Right lobe of liver (tissue), 6 donors: ENCODE data around the gene RMC1. TPM values are rescaled to one million over a fixed set of nuclear protein-coding genes. Genes with fewer than 3 reads are reported as not detected.

Experiments used
- ATAC-seq, 4 donors: fragments of 200-7000 bp; cut with Tn5 transposase; one replicate each; pipeline ENCODE4 v1.9.1; 2020; ENCODE audit warnings: mild to moderate bottlenecking in 4 of 4, moderate library complexity in 4 of 4
- DNase-seq, 3 donors: peaks; one replicate each; pipeline ENCODE4 v3.0.0-alpha.2; 2020
- H3K27ac ChIP-seq, 3 donors: fragments of 200-600 bp; one replicate each; pipeline ENCODE4 v1.8.0; 2022
- H3K27me3 ChIP-seq, 2 donors: fragments of 200-600 bp; one replicate each; pipeline ENCODE4 v1.8.0; 2022
- H3K36me3 ChIP-seq, 4 donors: fragments of 200-600 bp; sonication (generic) in 1 of 4; one replicate each; pipeline versions ENCODE4 v1.5.1 to v1.8.0; 2017 to 2022; ENCODE audit warnings: control low read depth in 1 of 4
- H3K4me1 ChIP-seq, 4 donors: fragments of 200-600 bp; sonication (generic) in 1 of 4; one replicate each; pipeline versions ENCODE4 v1.5.1 to v1.8.0; 2017 to 2022; ENCODE audit warnings: control low read depth in 1 of 4
- H3K4me3 ChIP-seq, 3 donors: fragments of 200-600 bp; one replicate each; pipeline ENCODE4 v1.8.0; 2022
- H3K9me3 ChIP-seq, 4 donors: fragments of 200-600 bp; sonication (generic) in 1 of 4; one replicate each; pipeline versions ENCODE4 v1.5.1 to v1.8.0; 2017 to 2022; ENCODE audit warnings: control low read depth in 1 of 4
- POLR2A ChIP-seq: fragments of 450-650 bp; IDR thresholded peaks from one replicate; pipeline ENCODE4 v1.6.1; 2017; ENCODE audit warnings: antibody characterized with exemption, mild to moderate bottlenecking
- WGBS: methylation state at CpG from one replicate; pipeline ENCODE4 v1.1.6; 2018; ENCODE audit warnings: low coverage, low lambda C conversion rate; ENCODE audit not compliant: insufficient coverage; ENCODE audit errors: missing lambda C conversion rate; 5-methylcytosine and 5-hydroxymethylcytosine counted together
- intact Hi-C, 2 donors: fragments of 100-400 bp; cut with DNase I; formaldehyde crosslinking; loops; one replicate each; pipeline versions ENCODE4 v1.11.2 to v1.14.1; 2022
- total RNA-seq, 6 experiments: library from RNA; depleted of rRNA in 2 of 6; stranded (reverse); fragments of >200 nt in 2 of 6; fragmentation: NEBNext Ultra II Directional in 3 of 6; extraction: Animal tissue kit (Norgen Biotek cat#: 25700) in 3 of 6; gene quantifications; one replicate each; pipeline versions ENCODE4 v1.1.0 to v1.2.4, GENCODE V29; 2016 to 2023
- TF ChIP-seq, protein P1 (sequence below), 4 donors: fragments of 200-600 bp in 3 of 4; fragments of 450-650 bp in 1 of 4; IDR thresholded peaks; one replicate each; pipeline versions ENCODE4 v1.5.1 to v1.8.0; 2016 to 2022; ENCODE audit warnings: antibody characterized with exemption in 4 of 4, mild to moderate bottlenecking in 2 of 4
- donor health status: DM: no; HTN: yes; CAD: no.
- donor health status: DM: no; HTN: no; CAD: no.
- donor health status: DM: no; HTN: no; CAD: no.
- donor health status: DM: no; HTN: yes; CAD: no.
- donor health status: DM: no; HTN: yes; CAD: no.

The RMC1 gene
- total RNA-seq, 6 experiments from 2014 or later = 16.8 to 24.5 (median 21.9) TPM

- no peaks in the 10 kb centered on the region for H3K27me3 ChIP-seq
- peak overlapping the region in 1 of 3 donors; percentile 18 for H3K27ac ChIP-seq
- H3K36me3 ChIP-seq = peaks cover 7 to 90% (median 25%) of the 10 kb centered on the region in 4 donors
- intact Hi-C loops = loop anchor here in 1 of 2 donors (10.0 kb wide), 1 partner anchor 45 kb away; no protein-coding TSS in a partner anchor
- 89% methylated on average over 3 of the region's 3 CpGs for WGBS
- H3K9me3 ChIP-seq = no peaks in the 10 kb centered on the region
- peaks cover 0 to 9% (median 0%) of the 10 kb centered on the region in 4 donors for H3K4me1 ChIP-seq
- TF ChIP-seq, protein P1, sequence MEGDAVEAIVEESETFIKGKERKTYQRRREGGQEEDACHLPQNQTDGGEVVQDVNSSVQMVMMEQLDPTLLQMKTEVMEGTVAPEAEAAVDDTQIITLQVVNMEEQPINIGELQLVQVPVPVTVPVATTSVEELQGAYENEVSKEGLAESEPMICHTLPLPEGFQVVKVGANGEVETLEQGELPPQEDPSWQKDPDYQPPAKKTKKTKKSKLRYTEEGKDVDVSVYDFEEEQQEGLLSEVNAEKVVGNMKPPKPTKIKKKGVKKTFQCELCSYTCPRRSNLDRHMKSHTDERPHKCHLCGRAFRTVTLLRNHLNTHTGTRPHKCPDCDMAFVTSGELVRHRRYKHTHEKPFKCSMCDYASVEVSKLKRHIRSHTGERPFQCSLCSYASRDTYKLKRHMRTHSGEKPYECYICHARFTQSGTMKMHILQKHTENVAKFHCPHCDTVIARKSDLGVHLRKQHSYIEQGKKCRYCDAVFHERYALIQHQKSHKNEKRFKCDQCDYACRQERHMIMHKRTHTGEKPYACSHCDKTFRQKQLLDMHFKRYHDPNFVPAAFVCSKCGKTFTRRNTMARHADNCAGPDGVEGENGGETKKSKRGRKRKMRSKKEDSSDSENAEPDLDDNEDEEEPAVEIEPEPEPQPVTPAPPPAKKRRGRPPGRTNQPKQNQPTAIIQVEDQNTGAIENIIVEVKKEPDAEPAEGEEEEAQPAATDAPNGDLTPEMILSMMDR (IDR thresholded peaks at IDR 0.05) = no peak
- no peak for TF ChIP-seq POLR2A
- ATAC-seq (no peak), DNase-seq (no peak)
- no peak overlapping the region for H3K4me3 ChIP-seq
Observed at GRCh38 chr18:23529604-23530003, 26.3 kb downstream of the RMC1 start.

GRCh38 chr18:23530195-23530594 lies 26.9 kb downstream of the RMC1 start:
- peak overlapping the region in 1 of 3 donors; percentile 18 for H3K27ac ChIP-seq
- intact Hi-C loops = no loop called here
- no peak overlapping the region for H3K4me3 ChIP-seq
- peaks cover 7 to 95% (median 28%) of the 10 kb centered on the region in 4 donors for H3K36me3 ChIP-seq
- ATAC-seq (peak; percentile 23 to 66 (median 40)), DNase-seq (no peak)
- TF ChIP-seq, protein P1 (IDR thresholded peaks at IDR 0.05) = no peak
- TF ChIP-seq POLR2A = no peak
- no peaks in the 10 kb centered on the region for H3K27me3 ChIP-seq
- H3K9me3 ChIP-seq = no peaks in the 10 kb centered on the region
- peaks cover 0 to 9% (median 0%) of the 10 kb centered on the region in 4 donors for H3K4me1 ChIP-seq
- 63% methylated on average over 7 of the region's 7 CpGs for WGBS

GRCh38 chr18:23531912-23532311 lies 28.6 kb downstream of the RMC1 start:
- Histone ChIP-seq H3K36me3 (peaks cover 12 to 95% (median 33%) of the 10 kb centered on the region in 4 donors), H3K27me3 (no peaks in the 10 kb centered on the region), H3K9me3 (no peaks in the 10 kb centered on the region), H3K27ac (no peak overlapping the region), H3K4me3 (no peak overlapping the region), H3K4me1 (peaks cover 0 to 11% (median 0%) of the 10 kb centered on the region in 4 donors)
- peak in 2 of 4 donors; percentile 18 to 23 for ATAC-seq
- TF ChIP-seq POLR2A = no peak
- TF ChIP-seq, protein P1 (IDR thresholded peaks at IDR 0.05) = no peak
- intact Hi-C loops = no loop called here
- WGBS = 95% methylated on average over 7 of the region's 13 CpGs
- DNase-seq = no peak

DNA sequence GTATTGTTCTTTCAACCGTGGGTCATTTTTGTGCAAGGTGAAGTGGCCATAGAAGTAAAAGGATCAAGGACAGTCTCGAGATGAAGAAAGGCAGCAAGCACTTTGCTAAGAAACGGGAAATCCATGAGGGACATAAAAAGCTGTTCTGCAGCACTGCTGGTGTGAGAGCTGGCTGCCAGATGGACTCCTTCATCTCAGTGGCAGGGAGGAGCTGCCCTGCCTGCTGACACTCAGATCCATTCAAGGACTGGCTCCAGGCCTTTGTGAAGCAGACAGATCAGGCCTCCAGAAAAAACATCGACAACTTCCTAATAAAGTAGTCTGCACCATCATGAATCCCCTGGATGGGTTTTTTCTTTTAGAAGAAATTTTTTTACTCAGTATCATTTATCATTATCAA lies 29.5 kb downstream of the RMC1 start:
- Histone ChIP-seq H3K36me3 (peaks cover 12 to 87% (median 30%) of the 10 kb centered on the region in 4 donors), H3K4me3 (no peak overlapping the region), H3K27ac (no peak overlapping the region), H3K4me1 (peaks cover 0 to 20% (median 0%) of the 10 kb centered on the region in 4 donors), H3K9me3 (no peaks in the 10 kb centered on the region), H3K27me3 (no peaks in the 10 kb centered on the region)
- TF ChIP-seq, protein P1 (IDR thresholded peaks at IDR 0.05) = no peak
- no peak for TF ChIP-seq POLR2A
- DNase-seq (no peak), ATAC-seq (no peak)
- intact Hi-C loops = no loop called here
- WGBS = 72% methylated on average over 4 of the region's 4 CpGs
